Activated effector memory CD4-positive, alpha-beta T cell treated with anti-CD3 and anti-CD28 coated beads, Interleukin-2, amount 50 U/mL, for 16 hours (primary cell): Measurements from ENCODE around the gene ZNF44.

Experiments
- DNase-seq: peaks from one replicate; pipeline ENCODE4 v3.0.0-alpha.2; 2020

Gene ZNF44

DNA sequence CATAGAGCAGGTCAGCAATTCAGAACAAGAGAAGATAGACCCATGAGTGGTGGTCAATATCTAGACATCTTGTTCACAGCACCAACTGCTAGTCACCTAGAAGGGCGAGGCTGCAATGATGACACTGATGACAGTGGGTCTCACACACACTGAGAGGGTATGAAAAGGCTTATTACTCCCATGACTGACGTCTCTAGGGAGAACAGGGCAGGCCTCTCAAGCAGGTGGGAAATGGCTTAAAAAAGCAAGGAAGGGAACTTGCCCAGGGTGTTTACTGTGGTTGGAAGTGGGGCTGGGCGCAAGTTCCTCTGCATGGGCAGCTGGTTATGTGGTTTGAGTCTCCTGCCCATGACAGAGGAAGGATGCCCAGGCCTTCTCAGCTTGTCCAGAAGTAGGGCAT lies 33.8 kb downstream of the ZNF44 start:
- DNase-seq = no peak

DNA sequence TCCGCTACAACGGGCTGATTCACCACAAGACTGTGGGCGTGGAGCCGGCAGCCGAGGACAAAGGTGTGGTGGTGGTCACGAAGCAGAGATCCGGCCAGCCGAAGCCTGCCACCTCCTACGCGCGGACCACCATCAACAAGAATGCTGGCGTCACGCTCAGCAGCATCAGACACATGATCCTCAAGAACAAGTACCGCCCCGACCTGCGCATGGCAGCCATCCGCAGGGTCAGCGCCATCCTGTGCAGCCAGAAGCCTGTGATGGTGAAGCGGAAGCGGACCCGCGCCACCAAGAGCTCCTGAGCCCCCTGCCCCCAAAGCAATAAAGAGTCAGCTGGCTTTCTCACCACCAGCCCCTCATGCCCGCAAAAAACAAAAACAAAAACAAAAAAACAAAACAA lies 34.4 kb downstream of the ZNF44 start:
- no peak for DNase-seq

DNA sequence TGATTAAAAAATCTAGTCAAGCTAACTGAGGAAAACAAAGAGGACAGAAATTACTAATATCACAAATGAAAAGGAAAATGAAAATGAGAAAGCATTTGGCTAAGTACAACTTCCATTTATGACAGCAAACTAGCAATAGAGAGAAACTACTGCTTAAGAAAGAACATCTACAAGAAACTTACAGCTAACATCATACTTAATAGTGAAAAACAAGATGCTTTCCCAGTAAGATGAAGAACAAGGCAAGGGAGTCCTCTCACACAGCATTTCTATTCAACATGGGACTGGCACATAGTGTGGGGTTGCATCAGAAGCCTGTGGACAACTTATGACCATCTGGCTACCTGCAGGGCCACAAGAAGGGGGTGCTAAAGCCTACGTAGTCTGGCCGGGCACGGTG lies 39.3 kb downstream of the ZNF44 start:
- DNase-seq = no peak

GRCh38 chr19:12247644-12248222 lies 47.0 kb downstream of the ZNF44 start:
- no peak for DNase-seq

DNA sequence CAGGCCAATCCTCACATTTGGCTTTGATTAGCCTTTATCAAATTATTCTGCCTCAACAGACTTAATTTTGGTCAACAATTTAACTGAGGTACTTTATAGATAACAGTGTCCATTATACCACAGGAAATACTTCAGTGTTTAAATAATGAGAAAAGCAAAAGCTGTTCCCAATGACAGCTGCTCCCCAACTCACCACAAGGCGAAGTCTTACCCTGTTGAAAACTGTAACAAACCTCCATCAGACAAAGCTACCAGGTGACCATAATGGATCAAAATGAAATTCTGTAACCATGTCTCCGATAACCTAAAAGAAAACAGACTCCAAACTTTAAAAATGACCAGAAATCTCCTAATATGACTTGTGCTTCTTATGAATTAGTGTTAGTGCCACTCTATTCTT lies 50.3 kb downstream of the ZNF44 start:
- no peak for DNase-seq

GRCh38 chr19:12237143-12237839 lies 57.4 kb downstream of the ZNF44 start:
- DNase-seq = no peak

DNA sequence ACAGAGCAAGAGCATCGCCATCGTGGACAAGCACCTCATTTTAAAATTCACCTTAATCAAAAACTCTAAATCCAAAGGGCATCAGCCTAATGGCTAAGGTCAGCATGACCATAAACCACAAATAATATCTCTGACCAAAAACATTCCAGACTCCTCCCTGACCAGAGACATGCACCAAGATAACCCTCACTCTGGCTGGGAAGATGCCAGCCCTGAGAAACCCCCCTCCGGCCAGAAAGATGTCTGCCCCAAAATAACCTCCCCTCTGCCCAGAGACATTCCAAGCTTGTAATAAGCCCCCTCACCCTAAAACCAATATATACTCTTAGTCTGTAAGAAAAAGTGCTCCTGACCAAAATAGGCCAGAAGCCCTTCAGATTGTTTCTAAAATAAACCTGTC lies 61.7 kb downstream of the ZNF44 start:
- no peak for DNase-seq

DNA sequence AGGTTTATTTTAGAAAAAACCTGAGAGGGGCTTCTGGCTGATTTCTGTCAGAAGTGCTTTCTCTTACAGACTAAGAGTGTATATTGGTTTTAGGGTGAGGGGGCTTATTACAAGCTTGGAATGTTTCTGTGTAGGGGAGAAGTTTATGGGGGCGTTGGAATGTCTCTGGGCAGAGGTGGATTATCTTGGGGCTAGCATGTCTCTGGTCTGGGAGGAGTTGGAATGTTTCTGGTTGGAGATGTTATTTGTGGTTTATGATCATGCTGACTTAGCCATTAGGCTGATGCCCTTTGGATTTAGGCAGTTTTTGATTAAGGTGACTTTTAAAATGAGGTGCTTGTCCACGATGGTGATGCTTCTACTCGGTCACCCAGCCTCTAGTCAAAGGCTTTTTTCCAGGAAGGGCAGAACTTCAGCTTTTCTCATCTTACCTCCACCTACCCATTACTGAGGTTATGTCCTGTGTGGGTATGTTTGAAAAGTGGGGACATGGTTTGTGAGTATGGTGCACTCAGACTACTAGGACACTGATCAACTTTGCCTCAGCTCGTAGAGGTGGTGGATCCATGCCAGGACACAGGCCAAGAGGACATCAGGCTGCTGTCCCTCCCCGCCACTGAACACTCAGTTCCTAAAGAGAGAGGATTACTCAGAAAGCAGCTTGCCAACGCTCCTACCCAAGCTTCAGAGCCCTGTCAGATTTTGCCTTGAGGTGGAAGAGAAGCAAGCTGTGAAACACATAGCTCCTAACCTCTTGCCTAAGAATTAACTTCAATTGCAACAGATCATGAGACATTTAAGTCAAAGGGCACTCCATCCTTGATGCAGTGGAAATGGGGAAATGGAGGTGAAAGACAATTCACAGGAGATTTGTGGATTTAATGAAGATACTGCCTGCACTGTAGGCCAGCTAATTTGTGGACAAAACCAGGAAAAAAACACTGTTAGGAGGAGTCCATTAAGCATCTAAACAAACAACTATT lies 63.6 kb downstream of the ZNF44 start:
- DNase-seq = no peak

GRCh38 chr19:12229990-12230389 lies 64.7 kb downstream of the ZNF44 start:
- no peak for DNase-seq

- DNase-seq = no peak
These were observed 70.0 kb downstream of the ZNF44 start for GRCh38 chr19:12224676-12225075.

GRCh38 chr19:12222980-12223630 lies 71.6 kb downstream of the ZNF44 start:
- no peak for DNase-seq
